Uterus (tissue), 4 donors: Measurements from ENCODE around the gene CCL17. TPM values are rescaled to one million over a fixed set of nuclear protein-coding genes. Genes with fewer than 3 reads are reported as not detected.

Experiments used
- DNase-seq, 2 donors: peaks; one replicate each; pipeline ENCODE4 v3.0.0-alpha.2; 2019 to 2020
- H3K27ac ChIP-seq, 2 donors: fragments of 200-600 bp; sonication (generic); 1 replicate in 1 of 2; 2 replicates in 1 of 2; pipeline ENCODE4 v1.5.1; 2016 to 2018
- H3K27me3 ChIP-seq, 2 donors: fragments of 200-600 bp; sonication (generic); one replicate each; pipeline ENCODE4 v1.5.1; 2018 to 2019; ENCODE audit warnings: control low read depth in 1 of 2
- H3K36me3 ChIP-seq, 2 donors: fragments of 200-600 bp; sonication (generic); one replicate each; pipeline ENCODE4 v1.5.1; 2019; ENCODE audit warnings: control low read depth in 1 of 2
- H3K4me1 ChIP-seq, 2 donors: fragments of 200-600 bp; sonication (generic); one replicate each; pipeline ENCODE4 v1.5.1; 2018 to 2019; ENCODE audit warnings: control low read depth in 1 of 2
- H3K4me3 ChIP-seq, 2 donors: fragments of 200-600 bp; sonication (generic); 1 replicate in 1 of 2; 2 replicates in 1 of 2; pipeline ENCODE4 v1.5.1; 2018 to 2019; ENCODE audit warnings: mild to moderate bottlenecking in 1 of 2
- H3K9me3 ChIP-seq, 2 donors: fragments of 200-600 bp; sonication (generic); one replicate each; pipeline ENCODE4 v1.5.1; 2019; ENCODE audit warnings: control low read depth in 1 of 2
- CTCF ChIP-seq, 4 experiments: fragments of 200-600 bp in 2 of 4; fragments of 450-650 bp in 2 of 4; sonication (generic) in 2 of 4; IDR thresholded peaks; one replicate each; pipeline ENCODE4 v1.5.1; 2016 to 2019; ENCODE audit warnings: antibody characterized with exemption in 4 of 4, mild to moderate bottlenecking in 2 of 4, moderate library complexity in 1 of 4
- POLR2A ChIP-seq, 2 donors: fragments of 450-650 bp; IDR thresholded peaks; one replicate each; pipeline ENCODE4 v1.6.1; 2016; ENCODE audit warnings: antibody characterized with exemption in 2 of 2, mild to moderate bottlenecking in 1 of 2, moderate library complexity in 1 of 2
- intact Hi-C: fragments of 100-400 bp; cut with DNase I; formaldehyde crosslinking; loops from one replicate; pipeline ENCODE4 v1.15.1; 2023; ENCODE audit warnings: low total_unique reads
- total RNA-seq, 4 donors: library from RNA; depleted of rRNA in 3 of 4; stranded (reverse); fragments of >200 nt in 3 of 4; gene quantifications; one replicate each; pipeline versions ENCODE4 v1.1.0 to v1.2.4, GENCODE V29; 2014 to 2023
- donor health status: DM: yes; HTN: yes; CAD: no.

Gene CCL17
- total RNA-seq, 4 donors from 2014 or later: not detected

GRCh38 chr16:57427307-57427706 is 22.7 kb downstream of the CCL17 start:
- Histone ChIP-seq H3K27me3 (no peaks in the 10 kb centered on the region), H3K9me3 (no peaks in the 10 kb centered on the region), H3K27ac (no peak overlapping the region), H3K4me1 (no peaks in the 10 kb centered on the region), H3K4me3 (no peak overlapping the region), H3K36me3 (no peaks in the 10 kb centered on the region)
- no peak for DNase-seq
- intact Hi-C loops: no loop called here
- no peak for TF ChIP-seq POLR2A (IDR thresholded peaks at IDR 0.05)
- no peak for TF ChIP-seq CTCF (IDR thresholded peaks at IDR 0.05)

DNA sequence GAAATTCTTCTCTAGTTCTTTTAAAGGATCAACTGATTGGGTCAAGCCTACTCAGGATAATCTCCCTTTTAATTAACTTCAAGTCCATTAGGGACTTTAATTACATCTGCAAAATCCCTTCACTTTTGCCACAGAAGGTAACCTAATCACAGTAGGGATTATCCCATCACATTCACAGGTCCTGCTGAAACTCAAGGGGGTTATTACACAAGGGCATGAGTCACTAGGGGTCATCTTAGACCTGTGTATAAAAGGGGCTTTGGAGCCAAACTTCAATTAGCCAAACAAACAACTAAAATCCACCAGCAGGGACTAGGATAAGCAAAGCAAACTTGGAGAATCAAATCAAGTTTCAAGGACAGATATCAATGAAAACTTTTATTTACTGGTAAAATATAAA is 23.3 kb downstream of the CCL17 start:
- Histone ChIP-seq H3K4me3 (no peak overlapping the region), H3K27me3 (no peaks in the 10 kb centered on the region), H3K36me3 (no peaks in the 10 kb centered on the region), H3K9me3 (no peaks in the 10 kb centered on the region), H3K27ac (no peak overlapping the region), H3K4me1 (no peaks in the 10 kb centered on the region)
- DNase-seq: no peak
- intact Hi-C loops: no loop called here
- TF ChIP-seq POLR2A (IDR thresholded peaks at IDR 0.05) (no peak), CTCF (IDR thresholded peaks at IDR 0.05) (no peak)

DNA sequence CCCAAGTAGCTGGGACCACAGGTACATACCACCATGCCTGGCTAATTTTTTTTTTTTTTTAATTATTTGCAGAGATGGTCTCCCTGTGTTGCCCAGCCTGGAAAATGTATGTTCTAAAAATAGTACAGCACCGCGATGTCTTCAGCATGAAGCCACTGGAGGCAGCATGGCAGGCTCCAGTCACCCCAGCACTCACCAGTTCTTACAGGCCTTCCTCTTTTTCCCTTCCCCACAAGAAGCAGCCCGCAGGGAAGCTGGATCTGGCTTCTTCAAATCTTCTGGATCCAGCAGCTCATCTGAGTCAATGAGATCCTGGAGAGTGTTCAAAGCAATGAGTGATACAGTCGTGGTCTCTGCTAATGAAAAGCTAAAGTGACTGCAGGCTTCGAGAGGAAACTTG is 26.4 kb downstream of the CCL17 start:
- intact Hi-C loops: no loop called here
- no peaks in the 10 kb centered on the region for H3K27me3 ChIP-seq
- no peak for DNase-seq
- H3K4me1 ChIP-seq: no peaks in the 10 kb centered on the region
- no peaks in the 10 kb centered on the region for H3K36me3 ChIP-seq
- no peak overlapping the region for H3K27ac ChIP-seq
- H3K4me3 ChIP-seq: no peak overlapping the region
- no peaks in the 10 kb centered on the region for H3K9me3 ChIP-seq
- TF ChIP-seq POLR2A (IDR thresholded peaks at IDR 0.05) (no peak), CTCF (IDR thresholded peaks at IDR 0.05) (no peak)

GRCh38 chr16:57432505-57432904 is 27.9 kb downstream of the CCL17 start:
- no peaks in the 10 kb centered on the region for H3K27me3 ChIP-seq
- TF ChIP-seq CTCF (IDR thresholded peaks at IDR 0.05) (no peak), POLR2A (IDR thresholded peaks at IDR 0.05) (no peak)
- no peaks in the 10 kb centered on the region for H3K9me3 ChIP-seq
- no peaks in the 10 kb centered on the region for H3K36me3 ChIP-seq
- H3K4me1 ChIP-seq: no peaks in the 10 kb centered on the region
- intact Hi-C loops: no loop called here
- no peak overlapping the region for H3K27ac ChIP-seq
- DNase-seq: no peak
- no peak overlapping the region for H3K4me3 ChIP-seq

- H3K4me1 ChIP-seq: no peaks in the 10 kb centered on the region
- H3K4me3 ChIP-seq: no peak overlapping the region
- TF ChIP-seq POLR2A (IDR thresholded peaks at IDR 0.05): no peak
- no peak for TF ChIP-seq CTCF (IDR thresholded peaks at IDR 0.05)
- no peaks in the 10 kb centered on the region for H3K27me3 ChIP-seq
- DNase-seq: no peak
- intact Hi-C loops: no loop called here
- H3K36me3 ChIP-seq: no peaks in the 10 kb centered on the region
- no peak overlapping the region for H3K27ac ChIP-seq
- H3K9me3 ChIP-seq: no peaks in the 10 kb centered on the region
Observed at GRCh38 chr16:57432989-57433388, 28.4 kb downstream of the CCL17 start.
